Stimulated activated naive CD4-positive, alpha-beta T cell (primary cell): Measurements from ENCODE around the gene ZNF785.
"Not testable (repeated sequence)": the region's sequence is repeated elsewhere in the genome, so short reads cannot be mapped to it uniquely, and the experiment has no call there.

Experiments
- DNase-seq, 6 experiments: peaks; one replicate each; lab custom pipeline; 2025; lab: John Stamatoyannopoulos, UW

The ZNF785 gene

GRCh38 chr16:30565984-30566383 lies 19.5 kb downstream of the ZNF785 start:
- DNase-seq, result no peak

GRCh38 chr16:30565526-30565925 lies 20.0 kb downstream of the ZNF785 start:
- DNase-seq, result no peak

GRCh38 chr16:30562021-30562420 lies 23.5 kb downstream of the ZNF785 start:
- no peak for DNase-seq

GRCh38 chr16:30561089-30561816 lies 24.2 kb downstream of the ZNF785 start:
- DNase-seq, result peak in 1 of 6 experiments; percentile 26

- DNase-seq, result no peak
Measured at GRCh38 chr16:30559690-30560089, 25.8 kb downstream of the ZNF785 start.

GRCh38 chr16:30558789-30559377 lies 26.6 kb downstream of the ZNF785 start:
- DNase-seq, result no peak

- DNase-seq, result peak; percentile 87 to 94 (median 91)
Measured at GRCh38 chr16:30557957-30558788, 27.3 kb downstream of the ZNF785 start, which contains the start of gene ZNF764. TSS of gene ZNF764 (minus strand) at chr16:30558374. CDS start at chr16:30558182, 192 bp downstream.

GRCh38 chr16:30557707-30557956 lies 27.9 kb downstream of the ZNF785 start:
- DNase-seq, result no peak

GRCh38 chr16:30556125-30556473 lies 29.4 kb downstream of the ZNF785 start:
- no peak for DNase-seq

- no peak for DNase-seq
Measured at GRCh38 chr16:30555315-30556124, 30.0 kb downstream of the ZNF785 start.

GRCh38 chr16:30554557-30555314 lies 30.8 kb downstream of the ZNF785 start:
- DNase-seq, result no peak

GRCh38 chr16:30553393-30553899 lies 32.1 kb downstream of the ZNF785 start:
- DNase-seq, result no peak

- DNase-seq, result no peak
Measured at GRCh38 chr16:30552956-30553355, 32.5 kb downstream of the ZNF785 start.

- DNase-seq, result peak; percentile 26 to 76 (median 60)
Measured at GRCh38 chr16:30551781-30552180, 33.7 kb downstream of the ZNF785 start.

GRCh38 chr16:30548416-30549253 lies 36.9 kb downstream of the ZNF785 start:
- DNase-seq, result no peak

- no peak for DNase-seq
Measured at GRCh38 chr16:30546115-30546514, 39.4 kb downstream of the ZNF785 start.

- no peak for DNase-seq
Measured at GRCh38 chr16:30543067-30543466, 42.4 kb downstream of the ZNF785 start.

GRCh38 chr16:30541502-30542329 lies 43.8 kb downstream of the ZNF785 start:
- no peak for DNase-seq

GRCh38 chr16:30540916-30541464 lies 44.5 kb downstream of the ZNF785 start:
- DNase-seq, result not testable (repeated sequence)
